ENCODE measurements around the gene ITIH5.

GRCh38 chr10:7625009-7625408, 41.8 kb downstream of the ITIH5 start:
- no peak for TF ChIP-seq EZH2 (IDR thresholded peaks at IDR 0.05; ENCODE audit: low read depth, low read length, severe bottlenecking)
- TF ChIP-seq POLR2A (IDR thresholded peaks at IDR 0.05; ENCODE audit: control extremely low read depth in 1 of 2, low read depth in 2 of 2, low read length in 2 of 2): no peak
- TF ChIP-seq CTCF (IDR thresholded peaks at IDR 0.05; ENCODE audit: control extremely low read depth in 1 of 3, insufficient read depth in 1 of 3, low read depth in 1 of 3, low read length in 3 of 3): no peak
- no peak for TF ChIP-seq TCF12 (IDR thresholded peaks at IDR 0.05; ENCODE audit: low read depth, low read length)

All from H1 (cell line).